OCI-LY1 (cell line): ENCODE results near the gene FBXW7.

Experiments used
- H2AFZ ChIP-seq: fragments of 200-600 bp; sonication (generic), shearing (Covaris generic); 2 replicates; pipeline ENCODE4 v1.6.0; 2014; ENCODE audit warnings: antibody characterized with exemption, mild to moderate bottlenecking, low read length
- H3F3A ChIP-seq: fragments of 200-600 bp; sonication (generic), shearing (Covaris generic); 2 replicates; pipeline ENCODE4 v1.6.0; 2014; ENCODE audit warnings: mild to moderate bottlenecking, antibody characterized with exemption, low read length, moderate library complexity; ENCODE audit not compliant: insufficient read depth
- H3K27ac ChIP-seq: fragments of 200-600 bp; sonication (generic); 2 replicates; pipeline ENCODE4 v1.5.1; 2014; ENCODE audit warnings: low read length, mixed run types, mild to moderate bottlenecking, low read depth; ENCODE audit not compliant: poor library complexity, severe bottlenecking
- H3K27me3 ChIP-seq: fragments of 200-600 bp; sonication (generic); 2 replicates; pipeline ENCODE4 v1.6.0; 2014; ENCODE audit warnings: antibody characterized with exemption, mild to moderate bottlenecking, low read length, moderate library complexity; ENCODE audit not compliant: insufficient read depth
- H3K36me3 ChIP-seq: fragments of 200-600 bp; sonication (generic); 2 replicates; pipeline ENCODE4 v1.6.1; 2014; ENCODE audit warnings: mild to moderate bottlenecking, antibody characterized with exemption, low read length, moderate library complexity, mixed read lengths; ENCODE audit not compliant: insufficient read depth
- H3K4me1 ChIP-seq: fragments of 200-600 bp; sonication (generic); 2 replicates; pipeline ENCODE4 v1.5.1; 2014; ENCODE audit warnings: mild to moderate bottlenecking, low read length, moderate library complexity; ENCODE audit not compliant: insufficient read depth, severe bottlenecking
- H3K4me2 ChIP-seq: fragments of 200-600 bp; sonication (generic), shearing (Covaris generic); 2 replicates; pipeline ENCODE4 v1.6.1; 2014; ENCODE audit warnings: low read length
- H3K4me3 ChIP-seq: fragments of 200-600 bp; sonication (generic); 2 replicates; pipeline ENCODE4 v1.5.1; 2014; ENCODE audit warnings: low read length, low read depth, mild to moderate bottlenecking, mixed read lengths; ENCODE audit not compliant: poor library complexity, severe bottlenecking
- H3K79me2 ChIP-seq: fragments of 200-600 bp; shearing (Covaris generic); 2 replicates; pipeline ENCODE4 v1.6.1; 2016; ENCODE audit warnings: mixed run types, low read length, mixed read lengths; ENCODE audit not compliant: insufficient read depth
- H3K9ac ChIP-seq: fragments of 200-600 bp; sonication (generic), shearing (Covaris generic); 2 replicates; pipeline ENCODE4 v1.6.1; 2014; ENCODE audit warnings: mild to moderate bottlenecking, low read length, mixed read lengths
- H3K9me2 ChIP-seq: fragments of 200-600 bp; sonication (generic), shearing (Covaris generic); 2 replicates; pipeline ENCODE4 v1.6.1; 2014; ENCODE audit warnings: low read depth, mild to moderate bottlenecking, low read length, mixed read lengths
- H3K9me3 ChIP-seq: fragments of 200-600 bp; shearing (Covaris generic); 2 replicates; pipeline ENCODE4 v1.6.1; 2014; ENCODE audit warnings: low read length, mixed read lengths
- H4K20me1 ChIP-seq: fragments of 200-600 bp; sonication (generic), shearing (Covaris generic); 2 replicates; pipeline ENCODE4 v1.6.0; 2016; ENCODE audit warnings: mild to moderate bottlenecking, low read length; ENCODE audit not compliant: insufficient read depth
- EZH2 ChIP-seq: fragments of 200-600 bp; sonication (generic), shearing (Covaris generic); IDR thresholded peaks from 2 replicates; pipeline ENCODE4 v1.8.0; 2017; ENCODE audit warnings: borderline replicate concordance, mixed run types, mild to moderate bottlenecking, antibody characterized with exemption, low read length, moderate library complexity, mixed read lengths
- TF ChIP-seq, protein P1 (sequence below): fragments of 200-600 bp; sonication (generic), shearing (Covaris generic); IDR thresholded peaks from 2 replicates; pipeline ENCODE4 v1.5.1; 2017; ENCODE audit warnings: mild to moderate bottlenecking, antibody characterized with exemption, low read length, moderate library complexity, mixed read lengths

FBXW7 gene

DNA sequence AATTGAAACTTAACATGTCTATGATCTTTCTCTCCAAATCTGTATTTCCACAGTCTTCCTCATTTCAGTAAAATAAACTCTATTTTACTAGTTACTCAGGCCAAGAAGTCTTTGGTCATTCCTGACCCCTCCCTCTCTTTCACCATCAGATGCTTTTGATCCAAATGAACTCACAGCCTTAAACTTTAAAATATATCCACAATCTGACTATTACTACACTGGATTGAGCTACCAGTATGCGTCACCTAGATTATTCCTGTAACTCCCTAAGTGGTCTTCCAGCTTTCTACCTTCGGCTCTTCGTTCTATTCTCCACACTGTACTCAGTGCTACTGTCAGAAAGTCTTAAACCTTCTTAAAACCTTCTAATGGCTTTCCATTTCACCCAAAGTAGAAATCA, 195.1 kb downstream of the FBXW7 start:
- Histone ChIP-seq H3K27me3 (no peaks in the 10 kb centered on the region), H3F3A (no peaks in the 10 kb centered on the region), H4K20me1 (no peaks in the 10 kb centered on the region), H3K79me2 (no peaks in the 10 kb centered on the region), H3K36me3 (peaks cover 49% of the 10 kb centered on the region), H3K9me2 (no peaks in the 10 kb centered on the region), H3K27ac (no peak overlapping the region), H3K4me1 (no peaks in the 10 kb centered on the region), H3K9me3 (no peaks in the 10 kb centered on the region), H2AFZ (no peak overlapping the region), H3K9ac (no peak overlapping the region), H3K4me2 (no peak overlapping the region), H3K4me3 (no peak overlapping the region)
- no peak for TF ChIP-seq EZH2
- TF ChIP-seq, protein P1, sequence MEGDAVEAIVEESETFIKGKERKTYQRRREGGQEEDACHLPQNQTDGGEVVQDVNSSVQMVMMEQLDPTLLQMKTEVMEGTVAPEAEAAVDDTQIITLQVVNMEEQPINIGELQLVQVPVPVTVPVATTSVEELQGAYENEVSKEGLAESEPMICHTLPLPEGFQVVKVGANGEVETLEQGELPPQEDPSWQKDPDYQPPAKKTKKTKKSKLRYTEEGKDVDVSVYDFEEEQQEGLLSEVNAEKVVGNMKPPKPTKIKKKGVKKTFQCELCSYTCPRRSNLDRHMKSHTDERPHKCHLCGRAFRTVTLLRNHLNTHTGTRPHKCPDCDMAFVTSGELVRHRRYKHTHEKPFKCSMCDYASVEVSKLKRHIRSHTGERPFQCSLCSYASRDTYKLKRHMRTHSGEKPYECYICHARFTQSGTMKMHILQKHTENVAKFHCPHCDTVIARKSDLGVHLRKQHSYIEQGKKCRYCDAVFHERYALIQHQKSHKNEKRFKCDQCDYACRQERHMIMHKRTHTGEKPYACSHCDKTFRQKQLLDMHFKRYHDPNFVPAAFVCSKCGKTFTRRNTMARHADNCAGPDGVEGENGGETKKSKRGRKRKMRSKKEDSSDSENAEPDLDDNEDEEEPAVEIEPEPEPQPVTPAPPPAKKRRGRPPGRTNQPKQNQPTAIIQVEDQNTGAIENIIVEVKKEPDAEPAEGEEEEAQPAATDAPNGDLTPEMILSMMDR, result no peak

DNA sequence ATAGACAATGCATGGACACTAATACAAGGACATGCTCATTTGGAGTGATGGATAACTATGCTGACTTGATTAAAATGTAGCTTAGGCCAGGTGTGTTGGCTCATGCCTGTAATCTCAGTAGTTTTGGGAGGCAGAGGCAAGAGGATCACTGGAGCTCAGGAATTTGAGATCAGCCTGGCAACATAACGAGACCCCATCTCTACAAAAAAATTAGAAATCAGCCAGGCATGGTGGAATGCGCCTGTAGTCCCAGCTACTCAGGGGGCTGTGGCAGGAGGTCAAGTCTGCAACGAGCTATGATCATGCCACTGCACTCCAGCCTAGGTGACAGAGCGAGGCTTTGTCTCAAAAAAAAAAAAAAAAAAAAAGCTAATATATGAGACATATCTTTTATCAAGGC, 196.3 kb downstream of the FBXW7 start:
- no peak overlapping the region for H3K27ac ChIP-seq
- H3K4me1 ChIP-seq, result no peaks in the 10 kb centered on the region
- no peaks in the 10 kb centered on the region for H3K79me2 ChIP-seq
- peaks cover 44% of the 10 kb centered on the region for H3K36me3 ChIP-seq
- no peaks in the 10 kb centered on the region for H3F3A ChIP-seq
- no peaks in the 10 kb centered on the region for H3K9me2 ChIP-seq
- H2AFZ ChIP-seq, result no peak overlapping the region
- H3K4me3 ChIP-seq, result no peak overlapping the region
- no peaks in the 10 kb centered on the region for H3K27me3 ChIP-seq
- H4K20me1 ChIP-seq, result no peaks in the 10 kb centered on the region
- no peak overlapping the region for H3K9ac ChIP-seq
- no peaks in the 10 kb centered on the region for H3K9me3 ChIP-seq
- TF ChIP-seq EZH2, result no peak
- TF ChIP-seq, protein P1, result no peak
- no peak overlapping the region for H3K4me2 ChIP-seq

DNA sequence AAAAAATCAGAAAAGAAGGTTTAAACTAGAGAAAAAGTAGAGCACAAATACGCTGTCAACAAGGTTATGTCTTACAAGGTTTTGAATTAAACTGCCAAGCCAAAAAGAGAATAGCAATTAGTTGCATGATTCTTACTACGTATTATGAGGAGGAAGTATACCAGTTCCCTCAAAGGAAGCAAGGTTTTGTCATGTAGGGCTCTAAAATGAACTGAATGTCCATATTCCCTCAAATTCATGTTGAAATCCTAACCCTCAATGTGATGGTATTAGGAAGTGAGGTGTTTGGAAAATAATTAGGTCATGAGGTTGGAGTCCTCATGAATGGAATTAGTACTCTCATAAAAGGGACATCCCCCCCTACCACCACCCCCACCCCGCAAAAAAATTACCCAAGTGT, 201.0 kb downstream of the FBXW7 start:
- no peaks in the 10 kb centered on the region for H3K4me1 ChIP-seq
- no peak overlapping the region for H3K4me2 ChIP-seq
- no peaks in the 10 kb centered on the region for H3K9me2 ChIP-seq
- no peak overlapping the region for H3K4me3 ChIP-seq
- H3K36me3 ChIP-seq, result peaks cover 54% of the 10 kb centered on the region
- no peaks in the 10 kb centered on the region for H3K27me3 ChIP-seq
- H4K20me1 ChIP-seq, result no peaks in the 10 kb centered on the region
- H3K79me2 ChIP-seq, result no peaks in the 10 kb centered on the region
- no peak overlapping the region for H3K9ac ChIP-seq
- no peak overlapping the region for H3K27ac ChIP-seq
- no peaks in the 10 kb centered on the region for H3K9me3 ChIP-seq
- H2AFZ ChIP-seq, result no peak overlapping the region
- H3F3A ChIP-seq, result no peaks in the 10 kb centered on the region
- TF ChIP-seq, protein P1, result no peak
- no peak for TF ChIP-seq EZH2
